Right lobe of liver (tissue), 6 donors: ENCODE results near the gene EGFL8. TPM values are rescaled to one million over a fixed set of nuclear protein-coding genes. Genes with fewer than 3 reads are reported as not detected.

Source experiments
- ATAC-seq, 4 donors: fragments of 200-7000 bp; cut with Tn5 transposase; one replicate each; pipeline ENCODE4 v1.9.1; 2020; ENCODE audit warnings: mild to moderate bottlenecking in 4 of 4, moderate library complexity in 4 of 4
- DNase-seq, 3 donors: peaks; one replicate each; pipeline ENCODE4 v3.0.0-alpha.2; 2020
- H3K27ac ChIP-seq, 3 donors: fragments of 200-600 bp; one replicate each; pipeline ENCODE4 v1.8.0; 2022
- H3K27me3 ChIP-seq, 2 donors: fragments of 200-600 bp; one replicate each; pipeline ENCODE4 v1.8.0; 2022
- H3K36me3 ChIP-seq, 4 donors: fragments of 200-600 bp; sonication (generic) in 1 of 4; one replicate each; pipeline versions ENCODE4 v1.5.1 to v1.8.0; 2017 to 2022; ENCODE audit warnings: control low read depth in 1 of 4
- H3K4me1 ChIP-seq, 4 donors: fragments of 200-600 bp; sonication (generic) in 1 of 4; one replicate each; pipeline versions ENCODE4 v1.5.1 to v1.8.0; 2017 to 2022; ENCODE audit warnings: control low read depth in 1 of 4
- H3K4me3 ChIP-seq, 3 donors: fragments of 200-600 bp; one replicate each; pipeline ENCODE4 v1.8.0; 2022
- H3K9me3 ChIP-seq, 4 donors: fragments of 200-600 bp; sonication (generic) in 1 of 4; one replicate each; pipeline versions ENCODE4 v1.5.1 to v1.8.0; 2017 to 2022; ENCODE audit warnings: control low read depth in 1 of 4
- POLR2A ChIP-seq: fragments of 450-650 bp; IDR thresholded peaks from one replicate; pipeline ENCODE4 v1.6.1; 2017; ENCODE audit warnings: antibody characterized with exemption, mild to moderate bottlenecking
- WGBS: methylation state at CpG from one replicate; pipeline ENCODE4 v1.1.6; 2018; ENCODE audit warnings: low coverage, low lambda C conversion rate; ENCODE audit not compliant: insufficient coverage; ENCODE audit errors: missing lambda C conversion rate; 5-methylcytosine and 5-hydroxymethylcytosine counted together
- intact Hi-C, 2 donors: fragments of 100-400 bp; cut with DNase I; formaldehyde crosslinking; loops; one replicate each; pipeline versions ENCODE4 v1.11.2 to v1.14.1; 2022
- total RNA-seq, 6 experiments: library from RNA; depleted of rRNA in 2 of 6; stranded (reverse); fragments of >200 nt in 2 of 6; fragmentation: NEBNext Ultra II Directional in 3 of 6; extraction: Animal tissue kit (Norgen Biotek cat#: 25700) in 3 of 6; gene quantifications; one replicate each; pipeline versions ENCODE4 v1.1.0 to v1.2.4, GENCODE V29; 2016 to 2023
- TF ChIP-seq, protein P1 (sequence below), 4 donors: fragments of 200-600 bp in 3 of 4; fragments of 450-650 bp in 1 of 4; IDR thresholded peaks; one replicate each; pipeline versions ENCODE4 v1.5.1 to v1.8.0; 2016 to 2022; ENCODE audit warnings: antibody characterized with exemption in 4 of 4, mild to moderate bottlenecking in 2 of 4
- donor health status: DM: no; HTN: yes; CAD: no.
- donor health status: DM: no; HTN: no; CAD: no.
- donor health status: DM: no; HTN: no; CAD: no.
- donor health status: DM: no; HTN: yes; CAD: no.
- donor health status: DM: no; HTN: yes; CAD: no.

The EGFL8 gene
- total RNA-seq, 6 experiments from 2014 or later, result 1.4 to 6.0 (median 4.2) TPM

DNA sequence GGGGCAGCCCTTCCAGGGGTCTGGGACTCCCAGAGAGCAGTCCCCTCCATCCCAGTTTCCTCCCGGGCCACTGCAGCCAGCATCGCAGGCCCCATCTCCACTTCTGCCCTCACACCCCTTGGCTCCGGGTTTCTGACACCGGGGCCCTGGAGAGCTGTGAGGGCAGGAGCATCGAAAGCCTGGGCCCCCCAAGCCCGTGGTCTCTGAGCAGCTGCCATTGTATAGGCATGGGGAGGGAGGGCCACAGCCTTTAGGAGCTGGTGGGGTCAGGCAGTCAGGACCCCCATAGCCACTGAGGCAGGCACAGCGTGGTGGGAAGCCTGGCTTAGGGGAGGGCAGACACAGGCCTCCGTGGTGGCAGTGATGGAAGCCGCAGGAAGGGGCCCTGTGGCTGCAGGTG is 37.8 kb downstream of the EGFL8 start:
- Histone ChIP-seq H3K27ac (no peak overlapping the region), H3K4me3 (no peak overlapping the region), H3K27me3 (no peaks in the 10 kb centered on the region), H3K36me3 (no peaks in the 10 kb centered on the region), H3K4me1 (peaks cover 0 to 1% (median 0%) of the 10 kb centered on the region in 4 donors), H3K9me3 (no peaks in the 10 kb centered on the region)
- no peak for TF ChIP-seq POLR2A
- TF ChIP-seq, protein P1, sequence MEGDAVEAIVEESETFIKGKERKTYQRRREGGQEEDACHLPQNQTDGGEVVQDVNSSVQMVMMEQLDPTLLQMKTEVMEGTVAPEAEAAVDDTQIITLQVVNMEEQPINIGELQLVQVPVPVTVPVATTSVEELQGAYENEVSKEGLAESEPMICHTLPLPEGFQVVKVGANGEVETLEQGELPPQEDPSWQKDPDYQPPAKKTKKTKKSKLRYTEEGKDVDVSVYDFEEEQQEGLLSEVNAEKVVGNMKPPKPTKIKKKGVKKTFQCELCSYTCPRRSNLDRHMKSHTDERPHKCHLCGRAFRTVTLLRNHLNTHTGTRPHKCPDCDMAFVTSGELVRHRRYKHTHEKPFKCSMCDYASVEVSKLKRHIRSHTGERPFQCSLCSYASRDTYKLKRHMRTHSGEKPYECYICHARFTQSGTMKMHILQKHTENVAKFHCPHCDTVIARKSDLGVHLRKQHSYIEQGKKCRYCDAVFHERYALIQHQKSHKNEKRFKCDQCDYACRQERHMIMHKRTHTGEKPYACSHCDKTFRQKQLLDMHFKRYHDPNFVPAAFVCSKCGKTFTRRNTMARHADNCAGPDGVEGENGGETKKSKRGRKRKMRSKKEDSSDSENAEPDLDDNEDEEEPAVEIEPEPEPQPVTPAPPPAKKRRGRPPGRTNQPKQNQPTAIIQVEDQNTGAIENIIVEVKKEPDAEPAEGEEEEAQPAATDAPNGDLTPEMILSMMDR (IDR thresholded peaks at IDR 0.05), result no peak
- ATAC-seq (no peak), DNase-seq (no peak)
- intact Hi-C loops, result no loop called here
- WGBS, result 62% methylated on average over 3 of the region's 9 CpGs

DNA sequence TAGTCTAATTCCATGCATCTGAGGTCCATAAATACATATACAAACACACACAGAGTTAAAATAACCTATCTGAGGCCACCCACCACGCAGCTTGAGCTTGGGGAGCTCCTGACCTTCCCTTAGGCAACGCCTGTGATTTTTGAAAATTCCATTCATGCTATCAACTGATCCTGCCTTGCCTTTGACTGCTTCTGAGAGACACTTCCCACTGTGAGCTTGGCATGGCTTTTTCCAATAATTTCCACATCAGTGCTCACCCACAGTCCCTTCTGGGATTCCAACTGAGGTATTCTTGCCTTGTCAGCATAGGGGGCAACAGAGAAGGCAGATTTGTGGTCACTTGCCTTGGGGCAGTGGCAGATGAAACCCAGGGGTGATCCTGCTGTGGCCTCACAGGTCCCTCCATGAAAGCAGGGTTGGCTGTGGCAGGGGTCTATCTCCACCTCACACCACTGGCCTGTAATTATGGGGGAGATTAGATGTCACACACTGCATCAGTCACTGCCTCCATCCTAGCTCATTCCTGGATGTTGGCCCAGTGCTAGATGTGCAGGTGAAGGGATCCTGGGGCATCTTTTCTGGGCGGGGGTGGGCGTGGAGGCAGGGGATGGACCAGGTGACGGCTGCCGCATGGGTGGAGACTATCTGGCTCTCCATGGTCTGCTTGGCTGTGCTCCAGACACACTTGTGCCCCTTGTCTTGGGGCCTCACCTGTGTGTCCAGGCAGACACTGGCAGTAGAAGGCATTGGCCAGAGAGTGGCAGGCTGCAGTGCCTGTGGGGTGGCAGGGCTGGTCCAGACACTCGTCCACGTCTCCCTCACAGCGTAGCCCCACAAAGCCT is 39.3 kb downstream of the EGFL8 start:
- no peak overlapping the region for H3K27ac ChIP-seq
- WGBS, result 70% methylated on average over 5 of the region's 9 CpGs
- H3K27me3 ChIP-seq, result no peaks in the 10 kb centered on the region
- no peak overlapping the region for H3K4me3 ChIP-seq
- peak in 1 of 4 donors; percentile 13 for ATAC-seq
- TF ChIP-seq, protein P1 (IDR thresholded peaks at IDR 0.05), result no peak
- TF ChIP-seq POLR2A, result no peak
- H3K4me1 ChIP-seq, result no peaks in the 10 kb centered on the region
- no peaks in the 10 kb centered on the region for H3K36me3 ChIP-seq
- DNase-seq, result no peak
- H3K9me3 ChIP-seq, result no peaks in the 10 kb centered on the region
- intact Hi-C loops, result no loop called here

DNA sequence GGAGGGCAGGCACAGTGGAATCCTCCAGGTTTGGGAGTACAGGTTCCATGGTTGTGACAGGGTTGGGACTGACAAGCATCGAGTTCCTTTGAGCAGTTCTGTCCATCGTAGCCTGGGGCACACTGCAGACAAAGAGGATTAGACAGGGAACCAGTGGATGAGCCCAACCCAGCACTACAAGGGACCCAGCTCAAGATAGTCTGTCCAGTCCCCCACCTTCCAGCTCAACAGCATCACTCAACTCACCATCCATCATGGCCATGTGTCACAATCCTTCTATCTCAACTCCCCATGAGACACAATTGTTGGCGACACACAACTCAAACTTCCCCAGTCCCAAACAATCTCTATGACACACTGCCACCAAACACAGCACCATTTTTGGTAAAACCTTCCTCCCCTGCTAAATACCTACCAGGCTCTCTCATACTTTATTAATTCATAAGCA is 39.9 kb downstream of the EGFL8 start:
- no peak for DNase-seq
- Histone ChIP-seq H3K4me1 (no peaks in the 10 kb centered on the region), H3K4me3 (no peak overlapping the region), H3K27me3 (no peaks in the 10 kb centered on the region), H3K36me3 (no peaks in the 10 kb centered on the region), H3K27ac (no peak overlapping the region), H3K9me3 (no peaks in the 10 kb centered on the region)
- ATAC-seq, result no peak
- intact Hi-C loops, result no loop called here
- WGBS, result 91% methylated on average over 2 of the region's 3 CpGs
- TF ChIP-seq, protein P1 (IDR thresholded peaks at IDR 0.05), result no peak
- no peak for TF ChIP-seq POLR2A

DNA sequence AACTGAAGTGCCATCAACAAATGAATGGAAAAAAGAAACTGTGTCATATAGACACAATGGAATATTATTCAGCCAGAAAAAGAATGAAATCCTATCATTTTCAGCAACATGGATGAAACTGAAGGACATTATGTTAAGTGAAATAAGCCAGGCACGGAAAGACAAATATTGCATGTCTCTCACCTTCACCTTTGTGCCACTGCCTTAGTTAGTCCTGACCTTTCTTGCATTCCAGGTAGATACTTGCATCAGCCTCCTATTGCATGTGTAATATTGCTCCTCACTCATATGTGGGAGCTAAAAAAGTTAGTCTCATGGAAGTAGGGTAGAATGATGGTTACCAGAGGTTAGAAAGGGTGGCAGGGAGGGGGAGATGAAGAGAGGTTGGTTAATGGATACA is 44.6 kb downstream of the EGFL8 start:
- intact Hi-C loops, result no loop called here
- Histone ChIP-seq H3K27me3 (no peaks in the 10 kb centered on the region), H3K27ac (no peak overlapping the region), H3K9me3 (no peaks in the 10 kb centered on the region), H3K4me1 (no peaks in the 10 kb centered on the region), H3K36me3 (no peaks in the 10 kb centered on the region), H3K4me3 (no peak overlapping the region)
- ATAC-seq (no peak), DNase-seq (no peak)
- 18% methylated on average over 1 of the region's 1 CpG for WGBS
- TF ChIP-seq, protein P1 (IDR thresholded peaks at IDR 0.05), result no peak
- TF ChIP-seq POLR2A, result no peak
